ENCODE data around the gene GPR179. TPM values are rescaled to one million over a fixed set of nuclear protein-coding genes. Genes with fewer than 3 reads are reported as not detected.

GPR179 gene
- total RNA-seq, 2 donors from 2014 or later: not detected

GRCh38 chr17:38330941-38331411 lies 12.8 kb downstream of the GPR179 start:
- Histone ChIP-seq H3K27me3 (ENCODE audit: control insufficient read depth, insufficient read depth, low read length, poor library complexity, severe bottlenecking) (no peaks in the 10 kb centered on the region), H3K27ac (ENCODE audit: low read depth, low read length) (no peak overlapping the region), H3K9me3 (ENCODE audit: control insufficient read depth, low read length) (no peaks in the 10 kb centered on the region), H3K4me1 (ENCODE audit: control insufficient read depth, insufficient read depth, low read length) (peaks cover 4% of the 10 kb centered on the region), H3K4me3 (ENCODE audit: low read length) (no peak overlapping the region), H3K9ac (ENCODE audit: extremely low read depth, low read length, poor library complexity, severe bottlenecking) (no peak overlapping the region), H3K36me3 (ENCODE audit: control insufficient read depth, insufficient read depth, low read length) (no peaks in the 10 kb centered on the region)
- no peak overlapping the region for H3K27ac Mint-ChIP-seq
- peak; percentile 68 for DNase-seq
- 92 to 95% methylated on average over 14 to 23 of the region's 23 CpGs for WGBS, 2 experiments (ENCODE audit: insufficient coverage in 1 of 2, insufficient read length in 1 of 2)
- H3K27me3 Mint-ChIP-seq (ENCODE audit: insufficient read depth): peaks cover 4% of the 10 kb centered on the region
- H3K4me3 Mint-ChIP-seq: no peak overlapping the region
- H3K9me3 Mint-ChIP-seq: no peaks in the 10 kb centered on the region
- peaks cover 8% of the 10 kb centered on the region for H3K4me1 Mint-ChIP-seq
- TF ChIP-seq, protein P1, sequence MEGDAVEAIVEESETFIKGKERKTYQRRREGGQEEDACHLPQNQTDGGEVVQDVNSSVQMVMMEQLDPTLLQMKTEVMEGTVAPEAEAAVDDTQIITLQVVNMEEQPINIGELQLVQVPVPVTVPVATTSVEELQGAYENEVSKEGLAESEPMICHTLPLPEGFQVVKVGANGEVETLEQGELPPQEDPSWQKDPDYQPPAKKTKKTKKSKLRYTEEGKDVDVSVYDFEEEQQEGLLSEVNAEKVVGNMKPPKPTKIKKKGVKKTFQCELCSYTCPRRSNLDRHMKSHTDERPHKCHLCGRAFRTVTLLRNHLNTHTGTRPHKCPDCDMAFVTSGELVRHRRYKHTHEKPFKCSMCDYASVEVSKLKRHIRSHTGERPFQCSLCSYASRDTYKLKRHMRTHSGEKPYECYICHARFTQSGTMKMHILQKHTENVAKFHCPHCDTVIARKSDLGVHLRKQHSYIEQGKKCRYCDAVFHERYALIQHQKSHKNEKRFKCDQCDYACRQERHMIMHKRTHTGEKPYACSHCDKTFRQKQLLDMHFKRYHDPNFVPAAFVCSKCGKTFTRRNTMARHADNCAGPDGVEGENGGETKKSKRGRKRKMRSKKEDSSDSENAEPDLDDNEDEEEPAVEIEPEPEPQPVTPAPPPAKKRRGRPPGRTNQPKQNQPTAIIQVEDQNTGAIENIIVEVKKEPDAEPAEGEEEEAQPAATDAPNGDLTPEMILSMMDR (conservative IDR thresholded peaks at IDR 0.05): no peak
- no peaks in the 10 kb centered on the region for H3K36me3 Mint-ChIP-seq (ENCODE audit: low read depth)

GRCh38 chr17:38329808-38330730 lies 13.7 kb downstream of the GPR179 start:
- no peaks in the 10 kb centered on the region for H3K9me3 Mint-ChIP-seq
- TF ChIP-seq, protein P1 (conservative IDR thresholded peaks at IDR 0.05): no peak
- H3K4me3 Mint-ChIP-seq: no peak overlapping the region
- peaks cover 12% of the 10 kb centered on the region for H3K4me1 Mint-ChIP-seq
- H3K27me3 Mint-ChIP-seq (ENCODE audit: insufficient read depth): peaks cover 4% of the 10 kb centered on the region
- H3K9ac ChIP-seq (ENCODE audit: extremely low read depth, low read length, poor library complexity, severe bottlenecking): no peak overlapping the region
- H3K27ac ChIP-seq (ENCODE audit: low read depth, low read length): no peak overlapping the region
- peak overlapping the region; percentile 52 for H3K27ac Mint-ChIP-seq
- DNase-seq: peak; percentile 55
- H3K27me3 ChIP-seq (ENCODE audit: control insufficient read depth, insufficient read depth, low read length, poor library complexity, severe bottlenecking): no peaks in the 10 kb centered on the region
- no peaks in the 10 kb centered on the region for H3K9me3 ChIP-seq (ENCODE audit: control insufficient read depth, low read length)
- peaks cover 4% of the 10 kb centered on the region for H3K4me1 ChIP-seq (ENCODE audit: control insufficient read depth, insufficient read depth, low read length)
- no peaks in the 10 kb centered on the region for H3K36me3 Mint-ChIP-seq (ENCODE audit: low read depth)
- no peak overlapping the region for H3K4me3 ChIP-seq (ENCODE audit: low read length)
- no peaks in the 10 kb centered on the region for H3K36me3 ChIP-seq (ENCODE audit: control insufficient read depth, insufficient read depth, low read length)
- 91 to 94% methylated on average over 14 to 25 of the region's 25 CpGs for WGBS, 2 experiments (ENCODE audit: insufficient coverage in 1 of 2, insufficient read length in 1 of 2)

DNA sequence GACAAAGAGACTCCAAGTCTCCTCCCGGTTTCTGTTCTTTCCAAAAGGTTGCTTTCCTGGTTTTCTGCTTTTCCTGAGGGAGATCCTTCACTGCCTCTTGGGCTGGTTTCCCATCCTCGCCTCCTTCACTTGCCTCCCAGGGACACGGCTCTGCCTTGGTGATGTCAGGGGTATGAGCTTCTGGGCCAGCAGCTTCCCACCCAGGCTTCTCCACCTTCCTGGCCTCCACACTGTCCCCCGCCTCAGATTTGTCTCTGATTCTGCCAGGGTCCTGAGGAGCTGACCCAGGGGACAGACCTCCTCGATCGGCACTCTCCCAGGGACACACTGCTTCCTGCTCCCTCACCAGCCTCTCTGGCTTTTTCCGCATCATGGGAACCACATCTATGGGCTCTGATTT lies 14.5 kb downstream of the GPR179 start:
- TF ChIP-seq, protein P1 (conservative IDR thresholded peaks at IDR 0.05): no peak
- Histone ChIP-seq H3K4me3 (ENCODE audit: low read length) (no peak overlapping the region), H3K36me3 (ENCODE audit: control insufficient read depth, insufficient read depth, low read length) (no peaks in the 10 kb centered on the region), H3K9me3 (ENCODE audit: control insufficient read depth, low read length) (no peaks in the 10 kb centered on the region), H3K27ac (ENCODE audit: low read depth, low read length) (no peak overlapping the region), H3K27me3 (ENCODE audit: control insufficient read depth, insufficient read depth, low read length, poor library complexity, severe bottlenecking) (no peaks in the 10 kb centered on the region), H3K4me1 (ENCODE audit: control insufficient read depth, insufficient read depth, low read length) (peaks cover 4% of the 10 kb centered on the region), H3K9ac (ENCODE audit: extremely low read depth, low read length, poor library complexity, severe bottlenecking) (no peak overlapping the region)
- H3K4me3 Mint-ChIP-seq: no peak overlapping the region
- no peaks in the 10 kb centered on the region for H3K9me3 Mint-ChIP-seq
- no peaks in the 10 kb centered on the region for H3K36me3 Mint-ChIP-seq (ENCODE audit: low read depth)
- no peak for DNase-seq
- peaks cover 20% of the 10 kb centered on the region for H3K4me1 Mint-ChIP-seq
- WGBS, 2 experiments (ENCODE audit: insufficient coverage in 1 of 2, insufficient read length in 1 of 2): 90 to 94% methylated on average over 3 to 7 of the region's 7 CpGs
- no peak overlapping the region for H3K27ac Mint-ChIP-seq
- H3K27me3 Mint-ChIP-seq (ENCODE audit: insufficient read depth): peaks cover 4% of the 10 kb centered on the region

All from endodermal cell (in vitro differentiated cells).